SK-N-SH (cell line): ENCODE results near the gene SP2. TPM values are rescaled to one million over a fixed set of nuclear protein-coding genes. Genes with fewer than 3 reads are reported as not detected.

Source experiments
- CTCF ChIA-PET: fragments of 300-600, 350-600 bp; formaldehyde crosslinking; extraction: SDS; loops from one replicate; lab custom pipeline; 2021; lab: Yijun Ruan, JAX
- POLR2A ChIA-PET: fragments of 350-600 bp; sonication (Branson Sonifier 250); formaldehyde crosslinking; extraction: SDS; loops from one replicate; lab custom pipeline; 2020; ENCODE audit warnings: antibody characterized with exemption, inconsistent platforms; lab: Yijun Ruan, JAX
- DNase-seq: peaks from one replicate; pipeline ENCODE4 v3.0.0; 2012
- H2AFZ ChIP-seq: fragments of 200-600 bp; sonication (generic); 2 replicates; pipeline ENCODE4 v1.8.1; 2016; ENCODE audit warnings: antibody characterized with exemption, mild to moderate bottlenecking, low read depth
- H3F3A ChIP-seq: fragments of 200-600 bp; sonication (generic); replicated peaks from 2 replicates; pipeline ENCODE3; 2016; ENCODE audit warnings: antibody characterized with exemption, mild to moderate bottlenecking; ENCODE audit not compliant: insufficient read depth
- H3K27ac ChIP-seq, 2 experiments: fragments of 200-500 bp in 1 of 2; fragments of 200-600 bp in 1 of 2; sonication (Bioruptor generic) in 1 of 2; sonication (generic), shearing (Covaris generic) in 1 of 2; 2 replicates each; pipeline versions ENCODE4 v1.5.1 to v1.6.1; 2014 to 2016; ENCODE audit warnings: low read depth in 2 of 2, inconsistent platforms in 1 of 2, low read length in 1 of 2, mild to moderate bottlenecking in 1 of 2, mixed read lengths in 1 of 2
- H3K27me3 ChIP-seq: fragments of 200-600 bp; sonication (generic), shearing (Covaris generic); 2 replicates; pipeline ENCODE4 v1.6.1; 2016; ENCODE audit warnings: mixed run types; ENCODE audit not compliant: insufficient read depth
- H3K36me3 ChIP-seq, 2 experiments: fragments of 200-500 bp in 1 of 2; fragments of 200-600 bp in 1 of 2; sonication (Bioruptor generic) in 1 of 2; sonication (generic) in 1 of 2; replicated peaks in 1 of 2; 2 replicates each; pipeline versions ENCODE3 to v1.5.1; 2014 to 2016; ENCODE audit warnings: low read length in 1 of 2, mild to moderate bottlenecking in 1 of 2; ENCODE audit not compliant: insufficient read depth in 2 of 2, control insufficient read depth in 1 of 2
- H3K4me1 ChIP-seq, 2 experiments: fragments of 200-500 bp in 1 of 2; fragments of 200-600 bp in 1 of 2; sonication (Bioruptor generic) in 1 of 2; sonication (generic), shearing (Covaris generic) in 1 of 2; 2 replicates each; pipeline versions ENCODE4 v1.5.1 to v1.6.1; 2014 to 2016; ENCODE audit warnings: low read depth in 1 of 2, low read length in 1 of 2, mixed run types in 1 of 2; ENCODE audit not compliant: insufficient read depth in 2 of 2, control insufficient read depth in 1 of 2
- H3K4me2 ChIP-seq: fragments of 200-600 bp; sonication (generic), shearing (Covaris generic); 2 replicates; pipeline ENCODE4 v1.6.1; 2017; ENCODE audit warnings: mixed run types
- H3K4me3 ChIP-seq, 2 experiments: fragments of 200-500 bp in 1 of 2; fragments of 200-600 bp in 1 of 2; sonication (Bioruptor generic) in 1 of 2; sonication (generic), shearing (Covaris generic) in 1 of 2; 2 replicates each; pipeline versions ENCODE4 v1.5.1 to v1.8.1; 2014 to 2016; ENCODE audit warnings: low read depth in 2 of 2, inconsistent platforms in 1 of 2, low read length in 1 of 2, mild to moderate bottlenecking in 1 of 2, mixed read lengths in 1 of 2, moderate library complexity in 1 of 2
- H3K79me2 ChIP-seq: fragments of 200-600 bp; sonication (generic); 2 replicates; pipeline ENCODE4 v1.8.1; 2017; ENCODE audit warnings: mild to moderate bottlenecking; ENCODE audit not compliant: insufficient read depth
- H3K9ac ChIP-seq: fragments of 200-600 bp; sonication (generic); 2 replicates; pipeline ENCODE4 v1.6.1; 2017; ENCODE audit warnings: mixed run types
- H3K9me2 ChIP-seq: fragments of 200-600 bp; sonication (generic); 2 replicates; pipeline ENCODE4 v1.6.1; 2017; ENCODE audit warnings: mixed run types
- H3K9me3 ChIP-seq: fragments of 200-600 bp; sonication (generic); 2 replicates; pipeline ENCODE4 v1.6.1; 2017; ENCODE audit warnings: mixed run types, mild to moderate bottlenecking, moderate library complexity
- H4K20me1 ChIP-seq: fragments of 200-600 bp; sonication (generic); 2 replicates; pipeline ENCODE4 v1.6.1; 2017; ENCODE audit warnings: mild to moderate bottlenecking, mixed run types; ENCODE audit not compliant: insufficient read depth
- EP300 ChIP-seq, 2 experiments: IDR thresholded peaks; 2 replicates each; pipeline versions ENCODE4 v1.4.0 to v1.6.1; 2012; ENCODE audit warnings: borderline replicate concordance in 1 of 2, low read depth in 1 of 2, low read length in 1 of 2
- FOSL2 ChIP-seq: IDR thresholded peaks from 2 replicates; pipeline ENCODE4 v1.4.0; 2012; ENCODE audit warnings: low read depth, mild to moderate bottlenecking, moderate library complexity, borderline replicate concordance
- FOXM1 ChIP-seq: IDR thresholded peaks from 2 replicates; pipeline ENCODE4 v1.4.0; 2012; ENCODE audit warnings: low read depth, mild to moderate bottlenecking
- GABPA ChIP-seq: IDR thresholded peaks from 2 replicates; pipeline ENCODE4 v1.4.0; 2012; ENCODE audit warnings: low read depth, mild to moderate bottlenecking
- GATA2 ChIP-seq: sonication (generic); formaldehyde crosslinking; IDR thresholded peaks from 2 replicates; pipeline ENCODE4 v1.5.0; 2020; ENCODE audit warnings: mild to moderate bottlenecking, missing genetic modification reagents
- JUND ChIP-seq: IDR thresholded peaks from 2 replicates; pipeline ENCODE4 v1.4.0; 2012
- MEF2A ChIP-seq: IDR thresholded peaks from 2 replicates; pipeline ENCODE4 v1.4.0; 2012; ENCODE audit warnings: low read depth, borderline replicate concordance
- NFIC ChIP-seq: IDR thresholded peaks from 2 replicates; pipeline ENCODE4 v1.4.0; 2012; ENCODE audit warnings: borderline replicate concordance
- RFX5 ChIP-seq: IDR thresholded peaks from 2 replicates; pipeline ENCODE4 v1.6.1; 2012; ENCODE audit warnings: mild to moderate bottlenecking, improper control_type of control experiment, low read length
- SMC3 ChIP-seq: IDR thresholded peaks from 2 replicates; pipeline ENCODE4 v1.6.1; 2012; ENCODE audit warnings: low read depth, low read length, improper control_type of control experiment
- TCF12 ChIP-seq: IDR thresholded peaks from 2 replicates; pipeline ENCODE4 v1.4.0; 2012
- WGBS: methylation state at CpG from one replicate; pipeline ENCODE4 v1.1.6; 2017; ENCODE audit warnings: low lambda C conversion rate; 5-methylcytosine and 5-hydroxymethylcytosine counted together
- polyA plus RNA-seq, 3 experiments: library from polyadenylated mRNA; depleted of rRNA; stranded (reverse); fragments of >200 nt; gene quantifications; 2 replicates each; pipeline ENCODE4 v1.2.3, GENCODE V29; 2012
- TF ChIP-seq, protein P1 (sequence below): IDR thresholded peaks from 2 replicates; pipeline ENCODE4 v1.4.0; 2012; ENCODE audit warnings: low read depth, borderline replicate concordance
- TF ChIP-seq, protein P2 (sequence below): fragments of 150-350 bp; IDR thresholded peaks from 2 replicates; pipeline ENCODE4 v1.6.1; 2016; ENCODE audit warnings: mild to moderate bottlenecking, low read depth, low read length
- TF ChIP-seq, protein P3 (sequence below): IDR thresholded peaks from 2 replicates; pipeline ENCODE4; 2012
- TF ChIP-seq, protein P4 (sequence below): IDR thresholded peaks from 2 replicates; pipeline ENCODE4 v1.6.1; 2012; ENCODE audit warnings: mild to moderate bottlenecking, low read depth, low read length, moderate library complexity

SP2 gene
- polyA plus RNA-seq, 1 of the 3 experiments (the other 2 are of a cell fraction), result 16.7 TPM

DNA sequence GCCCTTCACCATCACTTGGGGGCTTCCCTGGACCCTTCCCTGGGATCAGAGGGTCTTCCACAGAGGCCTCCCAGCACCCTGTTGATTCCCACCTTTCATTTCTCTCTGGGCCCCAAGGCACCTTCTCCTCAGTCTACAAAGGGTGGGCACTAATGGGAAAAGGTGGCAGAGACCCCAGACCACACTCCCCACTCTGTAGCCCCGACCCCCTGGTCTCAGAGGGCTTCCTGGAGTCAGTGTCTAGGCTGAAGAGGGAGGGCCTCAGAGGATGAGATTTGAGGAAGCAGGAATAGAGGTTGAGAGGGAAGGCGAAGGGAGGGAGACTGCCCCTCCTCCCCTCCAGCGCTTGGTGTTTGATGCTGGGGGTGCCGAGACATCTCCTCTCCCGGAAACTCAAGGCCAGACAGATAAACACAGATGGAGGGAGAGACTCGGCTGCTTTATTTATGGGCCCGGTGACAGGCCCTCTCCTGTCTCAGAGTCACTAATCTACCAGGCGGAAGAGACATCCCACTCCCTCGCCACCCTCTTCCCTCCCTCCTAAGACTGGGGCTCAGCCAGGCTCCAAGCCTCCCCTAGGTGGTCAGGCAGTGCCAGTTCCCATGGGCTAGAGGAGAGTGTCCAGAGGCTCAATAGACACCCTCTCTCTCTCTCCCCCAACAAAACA lies 18.5 kb upstream of the SP2 start:
- no peak overlapping the region for H3K9ac ChIP-seq
- peaks cover 46% of the 10 kb centered on the region; the same call in 1 of the 2 replicates for H3K27me3 ChIP-seq
- POLR2A ChIA-PET, result no interaction called here
- H3K79me2 ChIP-seq, result no peaks in the 10 kb centered on the region
- DNase-seq, result no peak
- no peak for TF ChIP-seq FOXM1
- no peak for TF ChIP-seq MEF2A
- TF ChIP-seq SMC3, result no peak
- TF ChIP-seq GATA2, result no peak
- TF ChIP-seq, protein P1, sequence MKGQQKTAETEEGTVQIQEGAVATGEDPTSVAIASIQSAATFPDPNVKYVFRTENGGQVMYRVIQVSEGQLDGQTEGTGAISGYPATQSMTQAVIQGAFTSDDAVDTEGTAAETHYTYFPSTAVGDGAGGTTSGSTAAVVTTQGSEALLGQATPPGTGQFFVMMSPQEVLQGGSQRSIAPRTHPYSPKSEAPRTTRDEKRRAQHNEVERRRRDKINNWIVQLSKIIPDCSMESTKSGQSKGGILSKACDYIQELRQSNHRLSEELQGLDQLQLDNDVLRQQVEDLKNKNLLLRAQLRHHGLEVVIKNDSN, result no peak
- no peak for TF ChIP-seq NFIC
- TF ChIP-seq, protein P2, sequence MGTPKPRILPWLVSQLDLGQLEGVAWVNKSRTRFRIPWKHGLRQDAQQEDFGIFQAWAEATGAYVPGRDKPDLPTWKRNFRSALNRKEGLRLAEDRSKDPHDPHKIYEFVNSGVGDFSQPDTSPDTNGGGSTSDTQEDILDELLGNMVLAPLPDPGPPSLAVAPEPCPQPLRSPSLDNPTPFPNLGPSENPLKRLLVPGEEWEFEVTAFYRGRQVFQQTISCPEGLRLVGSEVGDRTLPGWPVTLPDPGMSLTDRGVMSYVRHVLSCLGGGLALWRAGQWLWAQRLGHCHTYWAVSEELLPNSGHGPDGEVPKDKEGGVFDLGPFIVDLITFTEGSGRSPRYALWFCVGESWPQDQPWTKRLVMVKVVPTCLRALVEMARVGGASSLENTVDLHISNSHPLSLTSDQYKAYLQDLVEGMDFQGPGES, result no peak
- no peak overlapping the region for H3K4me3 ChIP-seq
- no peak overlapping the region for H3K4me2 ChIP-seq
- H3K27ac ChIP-seq, result no peak overlapping the region
- 71% methylated on average over 9 of the region's 9 CpGs for WGBS
- H3K36me3 ChIP-seq, result no peaks in the 10 kb centered on the region
- H3K9me3 ChIP-seq, result no peaks in the 10 kb centered on the region
- H3K4me1 ChIP-seq, result peaks cover 0 to 8% of the 10 kb centered on the region in 2 experiments; a peak in 1 of 4 replicates
- H3K9me2 ChIP-seq, result no peaks in the 10 kb centered on the region
- CTCF ChIA-PET, result interaction anchor here (1.9 to 19.9 kb wide), 2 partner anchors 12 to 28 kb away, joined by 8 to 1447 read pairs; partner anchors contain the start of genes SCRN2 and SP6
- H4K20me1 ChIP-seq, result no peaks in the 10 kb centered on the region
- H3F3A ChIP-seq, result peaks cover 5% of the 10 kb centered on the region
- no peak overlapping the region for H2AFZ ChIP-seq

DNA sequence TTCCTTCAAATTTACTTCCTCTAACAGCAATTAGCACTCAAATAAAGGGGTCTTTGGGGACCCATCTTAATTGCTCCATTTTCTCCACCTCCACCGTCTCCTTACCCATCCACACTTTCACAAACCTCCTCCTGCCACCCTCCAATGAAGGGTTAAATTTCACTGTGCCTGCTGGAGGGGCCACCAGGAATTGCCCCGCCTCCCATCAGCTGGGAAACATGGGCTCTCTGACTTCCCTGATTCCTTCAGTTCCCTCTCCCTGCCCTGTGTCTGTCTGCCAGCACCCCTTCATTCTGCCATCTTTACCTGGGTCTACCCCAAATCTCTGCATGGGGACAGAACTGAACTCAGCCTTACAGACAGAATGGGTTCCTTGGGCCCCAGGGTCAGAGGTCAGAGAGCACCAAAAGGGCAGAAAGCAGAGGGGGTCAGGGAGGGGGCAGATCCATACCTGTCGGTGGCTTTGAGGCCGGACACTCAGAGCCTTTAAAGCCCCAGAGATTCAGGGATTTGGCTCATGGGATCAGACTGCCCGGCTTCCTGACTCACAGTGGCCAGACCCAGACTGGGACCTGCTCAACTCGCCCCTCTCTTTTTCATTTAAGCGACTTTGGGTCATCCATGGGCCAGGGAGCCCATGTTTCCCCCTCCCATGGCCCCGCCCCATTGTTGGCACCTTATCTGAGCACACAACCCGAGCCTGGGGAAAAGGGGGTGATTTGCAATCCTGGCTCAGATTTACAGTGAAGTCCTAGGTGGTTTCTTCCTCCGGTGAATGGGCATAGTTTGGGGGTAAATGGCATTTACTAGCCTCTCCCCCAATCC lies 17.6 kb upstream of the SP2 start:
- no peak overlapping the region for H3K4me3 ChIP-seq
- no peak overlapping the region for H3K27ac ChIP-seq
- WGBS, result 41% methylated on average over 10 of the region's 10 CpGs
- POLR2A ChIA-PET, result no interaction called here
- H3F3A ChIP-seq, result peaks cover 5% of the 10 kb centered on the region
- 0 out of 2 replicates have a peak overlapping the region, but pooled peaks have one; percentile 23 for H3K4me2 ChIP-seq
- no peak for DNase-seq
- CTCF ChIA-PET, result interaction anchor here (5.1 to 19.9 kb wide), 2 partner anchors 13 to 29 kb away, joined by 51 to 1447 read pairs; partner anchors contain the start of genes SCRN2 and SP6
- H3K79me2 ChIP-seq, result no peaks in the 10 kb centered on the region
- H4K20me1 ChIP-seq, result no peaks in the 10 kb centered on the region
- no peak overlapping the region for H3K9ac ChIP-seq
- peaks cover 0 to 8% of the 10 kb centered on the region in 2 experiments; a peak in 1 of 4 replicates for H3K4me1 ChIP-seq
- no peak overlapping the region for H2AFZ ChIP-seq
- H3K36me3 ChIP-seq, result no peaks in the 10 kb centered on the region
- peaks cover 40% of the 10 kb centered on the region; the same call in 1 of the 2 replicates for H3K27me3 ChIP-seq
- H3K9me3 ChIP-seq, result no peaks in the 10 kb centered on the region
- no peaks in the 10 kb centered on the region for H3K9me2 ChIP-seq
- TF ChIP-seq RFX5, result no peak
- TF ChIP-seq TCF12, result no peak
- no peak for TF ChIP-seq EP300 (IDR thresholded peaks at IDR 0.05; ENCODE audit: borderline replicate concordance in 1 of 2, low read depth in 1 of 2, low read length in 1 of 2)
- TF ChIP-seq GABPA, result no peak
- TF ChIP-seq MEF2A, result no peak
- TF ChIP-seq, protein P3, sequence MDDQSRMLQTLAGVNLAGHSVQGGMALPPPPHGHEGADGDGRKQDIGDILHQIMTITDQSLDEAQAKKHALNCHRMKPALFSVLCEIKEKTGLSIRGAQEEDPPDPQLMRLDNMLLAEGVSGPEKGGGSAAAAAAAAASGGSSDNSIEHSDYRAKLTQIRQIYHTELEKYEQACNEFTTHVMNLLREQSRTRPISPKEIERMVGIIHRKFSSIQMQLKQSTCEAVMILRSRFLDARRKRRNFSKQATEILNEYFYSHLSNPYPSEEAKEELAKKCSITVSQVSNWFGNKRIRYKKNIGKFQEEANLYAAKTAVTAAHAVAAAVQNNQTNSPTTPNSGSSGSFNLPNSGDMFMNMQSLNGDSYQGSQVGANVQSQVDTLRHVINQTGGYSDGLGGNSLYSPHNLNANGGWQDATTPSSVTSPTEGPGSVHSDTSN, result no peak
- TF ChIP-seq, protein P4, sequence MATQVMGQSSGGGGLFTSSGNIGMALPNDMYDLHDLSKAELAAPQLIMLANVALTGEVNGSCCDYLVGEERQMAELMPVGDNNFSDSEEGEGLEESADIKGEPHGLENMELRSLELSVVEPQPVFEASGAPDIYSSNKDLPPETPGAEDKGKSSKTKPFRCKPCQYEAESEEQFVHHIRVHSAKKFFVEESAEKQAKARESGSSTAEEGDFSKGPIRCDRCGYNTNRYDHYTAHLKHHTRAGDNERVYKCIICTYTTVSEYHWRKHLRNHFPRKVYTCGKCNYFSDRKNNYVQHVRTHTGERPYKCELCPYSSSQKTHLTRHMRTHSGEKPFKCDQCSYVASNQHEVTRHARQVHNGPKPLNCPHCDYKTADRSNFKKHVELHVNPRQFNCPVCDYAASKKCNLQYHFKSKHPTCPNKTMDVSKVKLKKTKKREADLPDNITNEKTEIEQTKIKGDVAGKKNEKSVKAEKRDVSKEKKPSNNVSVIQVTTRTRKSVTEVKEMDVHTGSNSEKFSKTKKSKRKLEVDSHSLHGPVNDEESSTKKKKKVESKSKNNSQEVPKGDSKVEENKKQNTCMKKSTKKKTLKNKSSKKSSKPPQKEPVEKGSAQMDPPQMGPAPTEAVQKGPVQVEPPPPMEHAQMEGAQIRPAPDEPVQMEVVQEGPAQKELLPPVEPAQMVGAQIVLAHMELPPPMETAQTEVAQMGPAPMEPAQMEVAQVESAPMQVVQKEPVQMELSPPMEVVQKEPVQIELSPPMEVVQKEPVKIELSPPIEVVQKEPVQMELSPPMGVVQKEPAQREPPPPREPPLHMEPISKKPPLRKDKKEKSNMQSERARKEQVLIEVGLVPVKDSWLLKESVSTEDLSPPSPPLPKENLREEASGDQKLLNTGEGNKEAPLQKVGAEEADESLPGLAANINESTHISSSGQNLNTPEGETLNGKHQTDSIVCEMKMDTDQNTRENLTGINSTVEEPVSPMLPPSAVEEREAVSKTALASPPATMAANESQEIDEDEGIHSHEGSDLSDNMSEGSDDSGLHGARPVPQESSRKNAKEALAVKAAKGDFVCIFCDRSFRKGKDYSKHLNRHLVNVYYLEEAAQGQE, result no peak
- TF ChIP-seq NFIC, result no peak
- no peak for TF ChIP-seq FOSL2
- TF ChIP-seq, protein P2, result no peak
- TF ChIP-seq JUND, result no peak
